HG02571 (cell line): Measurements from ENCODE around the gene SRGAP2.
"Not testable (repeated sequence)": the region's sequence is repeated elsewhere in the genome, so short reads cannot be mapped to it uniquely, and the experiment has no call there.

Experiments used
- ATAC-seq: cut with Tn5 transposase; IDR thresholded peaks from one replicate; pipeline ENCODE4 v1.9.1; 2021; ENCODE audit warnings: mild to moderate bottlenecking, moderate library complexity; ENCODE audit not compliant: unreplicated experiment

SRGAP2 gene

GRCh38 chr1:206246129-206246886, 43.0 kb downstream of the SRGAP2 start:
- not testable (repeated sequence) for ATAC-seq

GRCh38 chr1:206250953-206251681, 47.8 kb downstream of the SRGAP2 start:
- not testable (repeated sequence) for ATAC-seq

- ATAC-seq: not testable (repeated sequence)
Observed at GRCh38 chr1:206252680-206253335, 49.5 kb downstream of the SRGAP2 start.
